ENCODE measurements around the gene SIX3. TPM values are rescaled to one million over a fixed set of nuclear protein-coding genes. Genes with fewer than 3 reads are reported as not detected.

Gene SIX3
- total RNA-seq, 1 donor from 2014 or later: not detected

DNA sequence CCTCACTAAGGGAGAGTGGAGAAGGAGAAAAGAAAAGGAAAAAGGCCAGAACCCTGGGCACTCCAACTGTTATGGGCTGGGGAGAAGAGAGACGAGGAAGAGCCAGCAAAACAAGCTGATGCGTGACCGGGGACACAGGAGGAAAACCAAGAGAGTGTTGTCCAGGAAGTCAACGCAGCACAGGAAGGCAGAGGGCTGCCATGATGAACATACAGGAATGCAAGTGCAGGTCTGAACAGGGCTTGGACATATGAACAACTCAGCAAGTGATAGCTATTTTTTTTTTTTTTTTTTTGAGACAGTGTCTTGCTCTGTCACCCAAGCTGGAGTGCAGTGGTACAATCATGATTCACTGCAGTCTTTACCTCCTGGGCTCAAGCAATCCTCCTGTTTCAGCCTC is 28.4 kb downstream of the SIX3 start:
- no peak overlapping the region for H3K4me3 ChIP-seq (ENCODE audit: low read depth, low read length)
- TF ChIP-seq, protein P1, sequence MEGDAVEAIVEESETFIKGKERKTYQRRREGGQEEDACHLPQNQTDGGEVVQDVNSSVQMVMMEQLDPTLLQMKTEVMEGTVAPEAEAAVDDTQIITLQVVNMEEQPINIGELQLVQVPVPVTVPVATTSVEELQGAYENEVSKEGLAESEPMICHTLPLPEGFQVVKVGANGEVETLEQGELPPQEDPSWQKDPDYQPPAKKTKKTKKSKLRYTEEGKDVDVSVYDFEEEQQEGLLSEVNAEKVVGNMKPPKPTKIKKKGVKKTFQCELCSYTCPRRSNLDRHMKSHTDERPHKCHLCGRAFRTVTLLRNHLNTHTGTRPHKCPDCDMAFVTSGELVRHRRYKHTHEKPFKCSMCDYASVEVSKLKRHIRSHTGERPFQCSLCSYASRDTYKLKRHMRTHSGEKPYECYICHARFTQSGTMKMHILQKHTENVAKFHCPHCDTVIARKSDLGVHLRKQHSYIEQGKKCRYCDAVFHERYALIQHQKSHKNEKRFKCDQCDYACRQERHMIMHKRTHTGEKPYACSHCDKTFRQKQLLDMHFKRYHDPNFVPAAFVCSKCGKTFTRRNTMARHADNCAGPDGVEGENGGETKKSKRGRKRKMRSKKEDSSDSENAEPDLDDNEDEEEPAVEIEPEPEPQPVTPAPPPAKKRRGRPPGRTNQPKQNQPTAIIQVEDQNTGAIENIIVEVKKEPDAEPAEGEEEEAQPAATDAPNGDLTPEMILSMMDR (conservative IDR thresholded peaks at IDR 0.05; ENCODE audit: low read depth, low read length): no peak
- DNase-seq (ENCODE audit: low read depth): no peak

DNA sequence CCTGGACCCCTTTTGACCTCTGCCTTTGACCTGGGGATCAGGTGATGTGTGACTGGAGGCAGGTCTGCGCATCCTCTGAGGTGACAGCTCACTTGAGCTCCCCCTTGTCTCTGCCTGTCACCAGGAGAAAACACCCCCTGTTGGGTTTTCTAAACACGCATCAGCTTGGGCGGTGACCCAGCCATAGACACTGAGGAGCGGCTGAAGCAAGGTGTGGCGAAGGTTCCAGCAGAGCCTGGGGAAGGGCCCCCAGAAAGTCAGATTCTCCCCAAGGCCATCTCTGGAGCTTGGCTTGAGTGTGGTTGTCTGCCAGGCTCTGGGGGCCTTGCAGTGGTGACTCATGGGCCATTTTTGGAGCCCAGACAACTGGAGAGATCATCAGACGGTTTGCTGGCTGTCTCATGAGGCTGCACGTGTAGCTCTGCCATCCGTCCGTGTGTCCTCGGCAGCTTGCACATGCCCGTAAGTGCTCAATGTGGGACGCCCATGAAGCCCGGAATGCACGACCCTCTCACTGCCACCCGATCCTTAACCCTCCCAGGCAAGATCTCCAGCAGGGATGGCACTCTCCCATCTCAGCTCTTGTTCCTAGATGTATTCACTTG is 29.4 kb downstream of the SIX3 start:
- no peak for DNase-seq (ENCODE audit: low read depth)
- TF ChIP-seq, protein P1 (conservative IDR thresholded peaks at IDR 0.05; ENCODE audit: low read depth, low read length): no peak
- no peak overlapping the region for H3K4me3 ChIP-seq (ENCODE audit: low read depth, low read length)

GRCh38 chr2:44972771-44973535 is 31.5 kb downstream of the SIX3 start:
- H3K4me3 ChIP-seq (ENCODE audit: low read depth, low read length): peak overlapping the region; percentile 11
- no peak for DNase-seq (ENCODE audit: low read depth)
- TF ChIP-seq, protein P1 (conservative IDR thresholded peaks at IDR 0.05; ENCODE audit: low read depth, low read length): no peak

GRCh38 chr2:44974064-44974715 is 32.7 kb downstream of the SIX3 start:
- no peak overlapping the region for H3K4me3 ChIP-seq (ENCODE audit: low read depth, low read length)
- DNase-seq (ENCODE audit: low read depth): no peak
- TF ChIP-seq, protein P1 (conservative IDR thresholded peaks at IDR 0.05; ENCODE audit: low read depth, low read length): peak; percentile 82

GRCh38 chr2:44975571-44976450 is 34.3 kb downstream of the SIX3 start:
- DNase-seq (ENCODE audit: low read depth): no peak
- H3K4me3 ChIP-seq (ENCODE audit: low read depth, low read length): no peak overlapping the region
- TF ChIP-seq, protein P1 (conservative IDR thresholded peaks at IDR 0.05; ENCODE audit: low read depth, low read length): no peak

- no peak overlapping the region for H3K4me3 ChIP-seq (ENCODE audit: low read depth, low read length)
- TF ChIP-seq, protein P1 (conservative IDR thresholded peaks at IDR 0.05; ENCODE audit: low read depth, low read length): no peak
- DNase-seq (ENCODE audit: low read depth): no peak
These were observed 38.1 kb downstream of the SIX3 start for GRCh38 chr2:44979581-44979980.

All from epithelial cell of proximal tubule (primary cell).